Esophagus squamous epithelium (tissue), 5 donors: ENCODE results near the gene DOHH. TPM values are rescaled to one million over a fixed set of nuclear protein-coding genes. Genes with fewer than 3 reads are reported as not detected.
"Not testable (repeated sequence)": the region's sequence is repeated elsewhere in the genome, so short reads cannot be mapped to it uniquely, and the experiment has no call there.

Source experiments
- DNase-seq: peaks from one replicate; lab custom pipeline; 2025; lab: John Stamatoyannopoulos, UW
- H3K27ac ChIP-seq, 4 donors: fragments of 200-600 bp; sonication (generic); one replicate each; pipeline ENCODE4 v1.5.1; 2016 to 2019; ENCODE audit warnings: mild to moderate bottlenecking in 1 of 4
- H3K27me3 ChIP-seq, 4 donors: fragments of 200-600 bp; sonication (generic); 1 replicate in 3 of 4; 2 replicates in 1 of 4; pipeline versions ENCODE4 v1.5.1 to v1.6.0; 2017 to 2021; ENCODE audit warnings: antibody characterized with exemption in 1 of 4
- H3K36me3 ChIP-seq, 3 donors: fragments of 200-600 bp; sonication (generic); one replicate each; pipeline ENCODE4 v1.5.1; 2016 to 2019
- H3K4me1 ChIP-seq, 3 donors: fragments of 200-600 bp; sonication (generic); one replicate each; pipeline ENCODE4 v1.5.1; 2017 to 2019
- H3K4me3 ChIP-seq, 4 donors: fragments of 200-600 bp; sonication (generic); 1 replicate in 3 of 4; 2 replicates in 1 of 4; pipeline ENCODE4 v1.5.1; 2016 to 2019; ENCODE audit warnings: mild to moderate bottlenecking in 2 of 4, moderate library complexity in 1 of 4
- H3K9me3 ChIP-seq, 3 donors: fragments of 200-600 bp; sonication (generic); one replicate each; pipeline ENCODE4 v1.5.1; 2016 to 2019
- POLR2A ChIP-seq, 4 donors: fragments of 450-650 bp; IDR thresholded peaks; one replicate each; pipeline ENCODE4 v1.6.1; 2017; ENCODE audit warnings: antibody characterized with exemption in 4 of 4, mild to moderate bottlenecking in 4 of 4, moderate library complexity in 3 of 4
- WGBS, 2 donors: methylation state at CpG; one replicate each; pipeline ENCODE4 v1.1.5; 2018; 5-methylcytosine and 5-hydroxymethylcytosine counted together
- intact Hi-C: fragments of 100-400 bp; cut with DNase I; formaldehyde crosslinking; loops from one replicate; pipeline ENCODE4 v1.15.0; 2022
- total RNA-seq, 4 donors: library from RNA; depleted of rRNA; stranded (reverse); fragments of >200 nt; gene quantifications; one replicate each; pipeline ENCODE4 v1.1.0, GENCODE V29; 2016
- TF ChIP-seq, protein P1 (sequence below), 6 experiments: fragments of 450-650 bp in 4 of 6; fragments of 200-600 bp in 2 of 6; sonication (generic) in 2 of 6; IDR thresholded peaks; one replicate each; pipeline ENCODE4 v1.5.1; 2016 to 2019; ENCODE audit warnings: antibody characterized with exemption in 6 of 6, mild to moderate bottlenecking in 4 of 6, moderate library complexity in 4 of 6
- donor health status: DM: yes; HTN: yes; CAD: no.

Gene DOHH
- total RNA-seq, 4 donors from 2014 or later, result 21.0 to 29.5 (median 26.4) TPM

DNA sequence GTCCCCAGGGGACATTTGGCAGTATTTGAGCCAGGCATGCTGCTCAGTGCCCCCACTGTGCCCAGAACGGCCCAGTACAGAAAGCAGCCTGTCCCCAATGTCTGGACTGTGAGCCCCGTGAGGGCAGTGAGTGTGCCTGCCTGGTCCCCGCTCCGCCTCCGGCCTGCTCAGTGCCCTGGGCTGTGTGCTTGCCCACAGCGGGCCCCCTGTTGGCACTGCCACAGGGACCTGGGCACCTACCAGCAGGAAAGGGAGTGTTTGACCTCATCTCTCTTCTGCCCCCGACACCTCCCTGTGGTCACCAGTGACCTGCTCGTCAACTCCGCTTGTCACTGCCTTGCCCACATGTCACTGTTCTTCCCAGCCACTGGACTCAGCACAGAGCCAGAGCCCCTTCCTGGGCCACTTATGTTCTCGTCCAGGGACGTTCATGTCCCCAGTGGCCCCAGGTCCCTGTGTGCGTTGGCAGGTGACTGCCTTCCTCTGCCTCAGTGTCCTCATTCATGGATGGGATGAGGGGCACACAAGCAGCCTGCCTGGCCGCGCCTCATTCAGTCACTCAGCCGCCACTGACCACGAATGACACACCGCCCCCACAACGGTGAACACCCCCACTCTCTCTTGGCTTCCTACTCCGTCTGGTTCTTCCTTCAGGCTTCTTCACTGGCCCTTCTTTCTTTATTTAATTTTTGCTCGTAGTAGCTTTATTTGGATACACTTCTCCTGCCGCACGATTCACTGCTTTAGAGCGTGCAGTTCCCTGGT lies 8.5 kb upstream of the DOHH start:
- no peaks in the 10 kb centered on the region for H3K9me3 ChIP-seq
- no peak for DNase-seq
- 74 to 81% methylated on average over 15 to 17 of the region's 23 CpGs for WGBS, 2 donors

DNA sequence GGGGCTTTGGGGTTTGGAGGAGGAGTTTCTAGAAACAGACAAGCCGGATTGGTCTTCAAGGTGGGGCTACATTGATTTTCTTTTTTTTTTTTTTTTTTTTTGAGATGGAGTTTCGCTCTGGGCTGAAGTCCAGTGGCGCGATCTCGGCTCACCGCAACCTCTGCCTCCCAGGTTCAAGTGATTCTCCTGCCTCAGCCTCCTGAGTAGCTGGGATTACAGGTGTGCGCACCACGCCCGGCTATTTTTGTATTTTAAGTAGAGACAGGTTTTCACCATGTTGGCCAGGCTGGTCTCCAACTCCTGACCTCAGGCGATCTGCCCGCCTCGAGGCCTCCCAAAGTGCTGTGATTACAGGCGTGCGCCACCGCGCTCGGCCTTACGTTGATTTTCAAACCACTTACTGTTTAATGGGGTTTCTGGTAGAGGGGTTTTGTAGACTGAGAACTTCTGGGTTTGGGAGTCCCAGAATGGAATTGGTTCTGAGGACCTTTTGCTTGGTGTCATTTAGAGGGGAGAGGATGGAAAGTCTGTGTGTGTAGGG lies 7.7 kb upstream of the DOHH start:
- peak overlapping the region in 1 of 4 donors; percentile 100 for H3K4me3 ChIP-seq
- H3K9me3 ChIP-seq, H3K27me3 ChIP-seq, DNase-seq: not testable (repeated sequence)
- peaks cover 0 to 46% (median 0%) of the 10 kb centered on the region in 3 donors for H3K36me3 ChIP-seq
- H3K27ac ChIP-seq, result peak overlapping the region; percentile 26 to 98 (median 96)
- peaks cover 11 to 76% (median 23%) of the 10 kb centered on the region in 3 donors for H3K4me1 ChIP-seq
- intact Hi-C loops, result loop anchor here (5.0 kb wide), 1 partner anchor 59 kb away; no protein-coding TSS in a partner anchor
- 87 to 93% methylated on average over 10 to 16 of the region's 18 CpGs for WGBS, 2 donors

More for the DNA sequence above, 8.5 kb upstream of the DOHH start:
- Histone ChIP-seq H3K36me3 (peaks cover 0 to 50% (median 0%) of the 10 kb centered on the region in 3 donors), H3K27ac (peak overlapping the region in 3 of 4 donors; percentile 26 to 71 (median 61)), H3K4me1 (peaks cover 11 to 83% (median 23%) of the 10 kb centered on the region in 3 donors), H3K4me3 (no peak overlapping the region), H3K27me3 (no peaks in the 10 kb centered on the region)
- intact Hi-C loops, result loop anchor here (5.0 kb wide), 1 partner anchor 58 kb away; no protein-coding TSS in a partner anchor
- TF ChIP-seq, protein P1, sequence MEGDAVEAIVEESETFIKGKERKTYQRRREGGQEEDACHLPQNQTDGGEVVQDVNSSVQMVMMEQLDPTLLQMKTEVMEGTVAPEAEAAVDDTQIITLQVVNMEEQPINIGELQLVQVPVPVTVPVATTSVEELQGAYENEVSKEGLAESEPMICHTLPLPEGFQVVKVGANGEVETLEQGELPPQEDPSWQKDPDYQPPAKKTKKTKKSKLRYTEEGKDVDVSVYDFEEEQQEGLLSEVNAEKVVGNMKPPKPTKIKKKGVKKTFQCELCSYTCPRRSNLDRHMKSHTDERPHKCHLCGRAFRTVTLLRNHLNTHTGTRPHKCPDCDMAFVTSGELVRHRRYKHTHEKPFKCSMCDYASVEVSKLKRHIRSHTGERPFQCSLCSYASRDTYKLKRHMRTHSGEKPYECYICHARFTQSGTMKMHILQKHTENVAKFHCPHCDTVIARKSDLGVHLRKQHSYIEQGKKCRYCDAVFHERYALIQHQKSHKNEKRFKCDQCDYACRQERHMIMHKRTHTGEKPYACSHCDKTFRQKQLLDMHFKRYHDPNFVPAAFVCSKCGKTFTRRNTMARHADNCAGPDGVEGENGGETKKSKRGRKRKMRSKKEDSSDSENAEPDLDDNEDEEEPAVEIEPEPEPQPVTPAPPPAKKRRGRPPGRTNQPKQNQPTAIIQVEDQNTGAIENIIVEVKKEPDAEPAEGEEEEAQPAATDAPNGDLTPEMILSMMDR (IDR thresholded peaks at IDR 0.05), result no peak
- no peak for TF ChIP-seq POLR2A (IDR thresholded peaks at IDR 0.05)

DNA sequence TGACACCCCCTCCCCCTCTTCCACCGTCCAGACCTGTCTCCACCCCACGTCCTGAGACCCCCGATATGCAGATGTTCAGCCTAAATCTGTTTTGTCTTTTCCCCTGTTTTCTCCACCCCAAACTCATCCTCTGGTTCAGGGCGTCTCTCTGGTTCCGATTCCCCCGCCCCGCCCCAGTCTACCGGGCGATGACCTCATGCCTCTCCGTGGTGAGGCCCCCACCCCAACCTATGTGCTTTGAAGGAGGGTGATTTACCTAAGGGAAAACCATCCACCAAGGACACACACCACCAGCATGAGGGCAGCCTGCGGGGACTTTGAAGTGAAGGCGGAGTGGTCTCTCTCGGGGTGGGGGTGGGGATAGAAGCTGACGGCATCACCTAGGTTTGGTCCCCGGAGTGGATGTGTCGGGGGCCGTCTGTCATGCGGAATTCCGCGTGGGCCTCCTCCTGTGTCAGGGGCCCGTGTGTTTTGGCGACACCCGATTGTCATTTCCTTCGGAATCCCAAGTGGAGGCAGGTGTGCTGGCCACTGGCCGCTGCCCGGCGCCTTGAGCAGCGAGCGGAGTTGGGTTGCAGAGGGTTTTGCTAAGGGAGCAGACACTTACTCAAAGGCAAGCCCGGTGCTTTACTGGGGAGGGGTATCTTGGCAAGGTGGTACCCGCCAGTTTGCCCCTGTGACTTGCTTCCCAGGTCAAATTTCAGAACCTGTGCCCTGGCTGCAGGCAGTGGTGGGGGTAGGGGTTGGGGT lies 7.1 kb upstream of the DOHH start:
- 20 to 38% methylated on average over 13 to 26 of the region's 31 CpGs for WGBS, 2 donors
- Histone ChIP-seq H3K9me3 (no peaks in the 10 kb centered on the region), H3K4me3 (peak overlapping the region; percentile 80 to 100 (median 96)), H3K27ac (peak overlapping the region; percentile 92 to 98 (median 96)), H3K36me3 (peaks cover 0 to 41% (median 0%) of the 10 kb centered on the region in 3 donors), H3K27me3 (no peaks in the 10 kb centered on the region), H3K4me1 (peaks cover 11 to 69% (median 20%) of the 10 kb centered on the region in 3 donors)
- TF ChIP-seq, protein P1 (IDR thresholded peaks at IDR 0.05), result no peak
- peak in 2 of 4 donors; percentile 18 to 39 for TF ChIP-seq POLR2A (IDR thresholded peaks at IDR 0.05)
- DNase-seq, result no peak
- intact Hi-C loops, result loop anchor here (5.0 kb wide), 1 partner anchor 60 kb away; no protein-coding TSS in a partner anchor

DNA sequence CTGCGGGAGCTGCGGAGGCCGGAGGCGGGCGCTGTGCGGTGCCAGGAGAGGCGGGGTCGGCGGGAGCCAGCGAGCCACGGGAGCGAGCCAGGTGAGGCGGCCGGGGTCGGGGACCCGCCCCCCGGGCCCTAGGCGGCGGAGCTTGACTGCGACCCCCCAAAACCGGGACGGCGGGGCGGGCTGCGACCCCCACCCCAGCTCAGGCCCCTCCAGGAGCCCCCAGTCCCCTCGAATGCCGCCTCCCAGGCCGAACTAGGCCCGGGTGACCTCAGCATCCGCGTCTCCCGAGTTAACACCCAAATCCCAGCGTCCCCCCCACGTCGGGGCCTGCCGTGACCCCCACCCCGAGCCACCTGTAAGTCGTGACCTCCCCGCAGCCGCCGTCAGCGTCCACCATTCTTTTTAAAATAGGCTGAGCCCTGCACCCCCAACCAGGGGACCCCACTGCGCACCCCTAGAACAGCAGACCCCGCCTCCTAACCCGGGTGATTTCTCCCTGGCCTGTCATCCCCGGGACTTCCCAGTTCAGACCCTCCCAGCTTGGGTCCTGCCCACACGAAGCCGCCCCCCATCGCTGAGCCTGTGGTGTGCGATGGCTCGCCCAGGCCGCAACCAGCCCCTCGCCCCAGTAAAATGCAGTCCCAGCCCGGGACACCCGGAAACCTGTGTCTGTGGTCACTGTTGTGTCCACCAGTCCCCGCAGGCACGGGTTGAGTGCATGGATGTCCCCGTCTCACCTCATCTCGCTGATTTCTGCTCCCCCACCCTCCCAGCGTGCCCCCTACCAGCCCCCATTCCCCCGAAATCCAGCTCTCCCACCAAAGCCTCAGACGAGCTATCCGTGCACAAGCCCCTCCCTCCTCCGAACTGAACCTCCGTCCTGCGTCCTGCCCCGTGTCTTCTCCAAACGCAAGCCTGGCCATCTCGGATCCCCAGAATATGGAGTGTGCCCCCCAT lies 6.2 kb upstream of the DOHH start:
- TF ChIP-seq, protein P1 (IDR thresholded peaks at IDR 0.05), result no peak
- no peak for TF ChIP-seq POLR2A (IDR thresholded peaks at IDR 0.05)
- intact Hi-C loops, result loop anchor here (5.0 kb wide), 1 partner anchor 61 kb away; no protein-coding TSS in a partner anchor
- WGBS, 2 donors, result 0 to 2% methylated on average over 22 to 39 of the region's 69 CpGs
- peaks cover 11 to 62% (median 20%) of the 10 kb centered on the region in 3 donors for H3K4me1 ChIP-seq
- DNase-seq, result peak; percentile 24
- peak overlapping the region; percentile 92 to 98 (median 96) for H3K27ac ChIP-seq
- no peaks in the 10 kb centered on the region for H3K27me3 ChIP-seq
- H3K36me3 ChIP-seq, result peaks cover 0 to 32% (median 0%) of the 10 kb centered on the region in 3 donors
- H3K9me3 ChIP-seq, result no peaks in the 10 kb centered on the region
- H3K4me3 ChIP-seq, result peak overlapping the region; percentile 80 to 100 (median 96)
